Measurements from ENCODE around the gene ONECUT1. TPM values are rescaled to one million over a fixed set of nuclear protein-coding genes. Genes with fewer than 3 reads are reported as not detected.

Gene ONECUT1
- total and polyA plus RNA-seq, 10 of the 15 experiments (the other 5 are each of a cell fraction or from before 2014, with no cell fraction given), result 0.28 TPM; not detected in 9

- Histone ChIP-seq H3K36me3 (ENCODE audit: control insufficient read depth in 2 of 2, insufficient read depth in 2 of 2, low read length in 1 of 2) (no peaks in the 10 kb centered on the region), H3K9me3 (replicated peaks; ENCODE audit: control insufficient read depth, insufficient read depth, low read length) (no peaks in the 10 kb centered on the region), H3K4me3 (no peak overlapping the region), H2AFZ (ENCODE audit: control insufficient read depth, low read depth, low read length) (no peak overlapping the region), H3K9ac (ENCODE audit: control insufficient read depth, insufficient read depth, low read length) (no peak overlapping the region), H3K4me2 (ENCODE audit: control insufficient read depth, insufficient read depth) (no peak overlapping the region), H3K79me2 (ENCODE audit: control insufficient read depth, insufficient read depth, low read length) (no peaks in the 10 kb centered on the region), H3K4me1 (ENCODE audit: control insufficient read depth, insufficient read depth, low read length) (peaks cover 9% of the 10 kb centered on the region), H3K27ac (ENCODE audit: control insufficient read depth, insufficient read depth) (no peak overlapping the region), H3K27me3 (replicated peaks in 1 of 2; ENCODE audit: control insufficient read depth in 2 of 2, insufficient read depth in 2 of 2, low read length in 1 of 2) (peaks cover 3 to 5% of the 10 kb centered on the region in 2 experiments; a peak in 3 of 4 replicates), H4K20me1 (ENCODE audit: control insufficient read depth, insufficient read depth) (no peaks in the 10 kb centered on the region)
- RAD21 ChIA-PET (ENCODE audit: unreplicated experiment), result no interaction called here
- intact Hi-C loops (cut with micrococcal nuclease; ENCODE audit: unreplicated experiment) (no loop called here), in situ Hi-C loops (cut with MboI) (loop anchor here (5.0 kb wide), 1 partner anchor 419 kb away; no protein-coding TSS in a partner anchor)
- TF ChIP-seq PKNOX1 (IDR thresholded peaks at IDR 0.05) (peak; percentile 40; the same call in 1 of the 2 replicates), DPF2 (IDR thresholded peaks at IDR 0.05) (no peak), MYC (IDR thresholded peaks at IDR 0.05; ENCODE audit: insufficient read depth, insufficient read length, insufficient replicate concordance, low read length, severe bottlenecking) (no peak), SMARCA5 (IDR thresholded peaks at IDR 0.05) (no peak)
- ATAC-seq (no peak; the same call in 2 of the 3 replicates), FAIRE-seq (no peak), DNase-seq (ENCODE audit: low read depth, low spot score) (no peak)
- CTCF ChIA-PET, result interaction anchor here (0.6 to 1.2 kb wide), 3 partner anchors 23 to 789 kb away, joined by 3 to 4 read pairs (median 3); no protein-coding TSS in a partner anchor
- BruUV-seq (replicated peaks), result no TSS peak
- POLR2A ChIA-PET, result interaction anchor here (0.6 kb wide), 1 partner anchor 8 kb away, joined by 5 read pairs; no protein-coding TSS in a partner anchor
- 0% methylated on average over 1 of the region's 1 CpG for WGBS (ENCODE audit: insufficient coverage, insufficient replicate concordance, low lambda C conversion rate, missing lambda C conversion rate)
- SMC1A ChIA-PET (ENCODE audit: uncharacterized antibody, unreplicated experiment), result interaction anchor here (0.6 to 2.8 kb wide), 5 partner anchors 448 to 1496 kb away, joined by 3 to 13 read pairs (median 3); no protein-coding TSS in a partner anchor
These were observed 11.7 kb downstream of the ONECUT1 start for GRCh38 chr15:52778457-52778856.

- in situ Hi-C loops (cut with MboI), result no loop called here
- no peak overlapping the region for H3K4me2 ChIP-seq (ENCODE audit: control insufficient read depth, insufficient read depth)
- ChIA-PET CTCF (interaction anchor here (0.6 kb wide), 1 partner anchor 269 kb away, joined by 3 read pairs; no protein-coding TSS in a partner anchor), SMC1A (ENCODE audit: uncharacterized antibody, unreplicated experiment) (no interaction called here), POLR2A (no interaction called here), RAD21 (ENCODE audit: unreplicated experiment) (no interaction called here)
- intact Hi-C loops (cut with micrococcal nuclease; ENCODE audit: unreplicated experiment), result no loop called here
- H3K9ac ChIP-seq (ENCODE audit: control insufficient read depth, insufficient read depth, low read length), result no peak overlapping the region
- H3K27me3 ChIP-seq (replicated peaks in 1 of 2; ENCODE audit: control insufficient read depth in 2 of 2, insufficient read depth in 2 of 2, low read length in 1 of 2), result peaks cover 1 to 3% of the 10 kb centered on the region in 2 experiments; a peak in 2 of 4 replicates
- H2AFZ ChIP-seq (ENCODE audit: control insufficient read depth, low read depth, low read length), result no peak overlapping the region
- H3K9me3 ChIP-seq (replicated peaks; ENCODE audit: control insufficient read depth, insufficient read depth, low read length), result no peaks in the 10 kb centered on the region
- H3K4me1 ChIP-seq (ENCODE audit: control insufficient read depth, insufficient read depth, low read length), result no peaks in the 10 kb centered on the region
- no peak overlapping the region for H3K4me3 ChIP-seq
- FAIRE-seq (no peak), DNase-seq (ENCODE audit: low read depth, low spot score) (no peak), ATAC-seq (no peak)
- no peaks in the 10 kb centered on the region for H3K36me3 ChIP-seq (ENCODE audit: control insufficient read depth in 2 of 2, insufficient read depth in 2 of 2, low read length in 1 of 2)
- H3K27ac ChIP-seq (ENCODE audit: control insufficient read depth, insufficient read depth), result no peak overlapping the region
- no TSS peak for BruUV-seq (replicated peaks)
- H3K79me2 ChIP-seq (ENCODE audit: control insufficient read depth, insufficient read depth, low read length), result no peaks in the 10 kb centered on the region
- no peaks in the 10 kb centered on the region for H4K20me1 ChIP-seq (ENCODE audit: control insufficient read depth, insufficient read depth)
- 28% methylated on average over 5 of the region's 5 CpGs for WGBS (ENCODE audit: insufficient coverage, insufficient replicate concordance, low lambda C conversion rate, missing lambda C conversion rate)
- no peak for TF ChIP-seq SMARCA5 (IDR thresholded peaks at IDR 0.05)
- TF ChIP-seq, protein P1, sequence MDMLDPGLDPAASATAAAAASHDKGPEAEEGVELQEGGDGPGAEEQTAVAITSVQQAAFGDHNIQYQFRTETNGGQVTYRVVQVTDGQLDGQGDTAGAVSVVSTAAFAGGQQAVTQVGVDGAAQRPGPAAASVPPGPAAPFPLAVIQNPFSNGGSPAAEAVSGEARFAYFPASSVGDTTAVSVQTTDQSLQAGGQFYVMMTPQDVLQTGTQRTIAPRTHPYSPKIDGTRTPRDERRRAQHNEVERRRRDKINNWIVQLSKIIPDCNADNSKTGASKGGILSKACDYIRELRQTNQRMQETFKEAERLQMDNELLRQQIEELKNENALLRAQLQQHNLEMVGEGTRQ (IDR thresholded peaks at IDR 0.05; ENCODE audit: borderline replicate concordance, low read depth, low read length), result no peak
- TF ChIP-seq MXI1 (IDR thresholded peaks at IDR 0.05; ENCODE audit: low read depth, low read length), result no peak
- TF ChIP-seq, protein P2, sequence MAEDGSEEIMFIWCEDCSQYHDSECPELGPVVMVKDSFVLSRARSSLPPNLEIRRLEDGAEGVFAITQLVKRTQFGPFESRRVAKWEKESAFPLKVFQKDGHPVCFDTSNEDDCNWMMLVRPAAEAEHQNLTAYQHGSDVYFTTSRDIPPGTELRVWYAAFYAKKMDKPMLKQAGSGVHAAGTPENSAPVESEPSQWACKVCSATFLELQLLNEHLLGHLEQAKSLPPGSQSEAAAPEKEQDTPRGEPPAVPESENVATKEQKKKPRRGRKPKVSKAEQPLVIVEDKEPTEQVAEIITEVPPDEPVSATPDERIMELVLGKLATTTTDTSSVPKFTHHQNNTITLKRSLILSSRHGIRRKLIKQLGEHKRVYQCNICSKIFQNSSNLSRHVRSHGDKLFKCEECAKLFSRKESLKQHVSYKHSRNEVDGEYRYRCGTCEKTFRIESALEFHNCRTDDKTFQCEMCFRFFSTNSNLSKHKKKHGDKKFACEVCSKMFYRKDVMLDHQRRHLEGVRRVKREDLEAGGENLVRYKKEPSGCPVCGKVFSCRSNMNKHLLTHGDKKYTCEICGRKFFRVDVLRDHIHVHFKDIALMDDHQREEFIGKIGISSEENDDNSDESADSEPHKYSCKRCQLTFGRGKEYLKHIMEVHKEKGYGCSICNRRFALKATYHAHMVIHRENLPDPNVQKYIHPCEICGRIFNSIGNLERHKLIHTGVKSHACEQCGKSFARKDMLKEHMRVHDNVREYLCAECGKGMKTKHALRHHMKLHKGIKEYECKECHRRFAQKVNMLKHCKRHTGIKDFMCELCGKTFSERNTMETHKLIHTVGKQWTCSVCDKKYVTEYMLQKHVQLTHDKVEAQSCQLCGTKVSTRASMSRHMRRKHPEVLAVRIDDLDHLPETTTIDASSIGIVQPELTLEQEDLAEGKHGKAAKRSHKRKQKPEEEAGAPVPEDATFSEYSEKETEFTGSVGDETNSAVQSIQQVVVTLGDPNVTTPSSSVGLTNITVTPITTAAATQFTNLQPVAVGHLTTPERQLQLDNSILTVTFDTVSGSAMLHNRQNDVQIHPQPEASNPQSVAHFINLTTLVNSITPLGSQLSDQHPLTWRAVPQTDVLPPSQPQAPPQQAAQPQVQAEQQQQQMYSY (CRISPR knock-in tag; IDR thresholded peaks at IDR 0.05), result no peak
- no peak for TF ChIP-seq STAT1 (conservative IDR thresholded peaks at IDR 0.05)
- no peak for TF ChIP-seq ATF7 (IDR thresholded peaks at IDR 0.05; ENCODE audit: low read depth)
- TF ChIP-seq CHD1 (IDR thresholded peaks at IDR 0.05; ENCODE audit: low read depth, low read length), result no peak
These were observed 17.4 kb downstream of the ONECUT1 start for GRCh38 chr15:52772766-52773165.
